ENCODE results near the gene CAV3. TPM values are rescaled to one million over a fixed set of nuclear protein-coding genes. Genes with fewer than 3 reads are reported as not detected.

The CAV3 gene
- total RNA-seq, 8 experiments from 2014 or later, result 0.25 to 0.77 (median 0.46) TPM; not detected in 4

GRCh38 chr3:8723612-8724011 lies 10.0 kb upstream of the CAV3 start:
- ATAC-seq (replicated peaks in 6 of 8), result no peak
- peaks cover 0 to 3% of the 10 kb centered on the region in 2 donors for H3K4me1 ChIP-seq (replicated peaks in 1 of 2)
- H3K27ac ChIP-seq, result no peak overlapping the region
- 40 to 100% (median 83%) methylated on average over 1 to 2 of the region's 3 CpGs; no CpG with 5 or more reads in 5 of the 10 experiments for WGBS, 10 experiments
- in situ Hi-C loops (cut with MboI; ENCODE audit: low pct_unique_long_range_greater_than_20kb in 2 of 9, low sequenced_read_pairs in 9 of 9, unreplicated experiment in 9 of 9), result no loop called here
- no peak overlapping the region for H3K4me3 ChIP-seq

GRCh38 chr3:8724108-8724752 lies 9.4 kb upstream of the CAV3 start:
- Histone ChIP-seq H3K27ac (no peak overlapping the region), H3K4me3 (no peak overlapping the region), H3K4me1 (replicated peaks in 1 of 2) (peaks cover 0 to 3% of the 10 kb centered on the region in 2 donors)
- 29 to 97% (median 80%) methylated on average over 1 to 3 of the region's 3 CpGs; no CpG with 5 or more reads in 2 of the 10 experiments for WGBS, 10 experiments
- ATAC-seq (replicated peaks in 6 of 8), result no peak
- in situ Hi-C loops (cut with MboI; ENCODE audit: low pct_unique_long_range_greater_than_20kb in 2 of 9, low sequenced_read_pairs in 9 of 9, unreplicated experiment in 9 of 9), result no loop called here

DNA sequence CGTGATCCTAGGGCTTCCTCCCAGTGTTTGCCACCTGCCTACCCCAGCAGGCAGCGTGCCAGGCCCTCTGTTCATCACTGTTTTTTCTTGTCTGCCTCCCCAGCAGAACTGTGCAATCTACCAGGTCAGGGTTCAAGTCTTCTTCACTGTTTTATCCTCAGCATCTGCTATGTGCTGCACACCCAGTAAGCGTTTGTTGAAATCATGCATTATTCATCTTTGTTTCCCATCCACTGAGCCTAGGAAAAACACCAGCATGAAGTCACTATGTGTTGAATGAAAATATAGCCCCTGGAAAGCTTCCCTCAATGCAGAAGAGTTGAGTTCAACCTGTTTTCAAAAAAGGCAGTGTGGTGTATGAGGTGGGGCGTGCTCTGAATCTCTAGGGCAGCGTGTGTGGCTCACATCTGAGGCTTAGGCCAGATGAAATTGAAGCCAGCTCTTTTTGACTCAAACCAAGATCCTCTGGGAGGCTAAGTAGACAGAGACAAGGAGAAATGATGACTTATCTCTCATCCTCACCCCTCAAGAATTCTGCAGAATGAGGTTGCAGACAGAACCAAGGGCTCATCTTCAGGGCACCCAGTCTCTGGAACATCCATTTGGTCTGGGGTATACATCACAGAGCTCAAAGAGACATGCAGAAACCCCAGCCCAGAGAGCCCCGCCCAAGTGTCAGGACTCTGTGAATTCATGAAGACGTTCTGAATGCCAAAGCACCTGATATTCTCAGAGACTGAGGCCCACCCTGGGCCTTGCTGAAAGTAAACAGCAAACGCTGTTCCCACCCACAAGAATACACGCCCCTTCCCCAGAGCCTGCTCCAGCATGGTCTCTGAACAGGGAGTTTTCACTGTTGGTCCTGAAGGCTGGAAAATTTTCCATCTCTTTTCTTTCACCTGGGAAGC lies 5.7 kb upstream of the CAV3 start:
- peak in 3 of 8 experiments; percentile 41 to 95 (median 90) for ATAC-seq (replicated peaks in 6 of 8)
- no peak overlapping the region for H3K27ac ChIP-seq
- H3K4me1 ChIP-seq (replicated peaks in 1 of 2), result peaks cover 0 to 6% of the 10 kb centered on the region in 2 donors
- 0 to 100% (median 61%) methylated on average over 1 to 9 of the region's 9 CpGs; no CpG with 5 or more reads in 2 of the 10 experiments for WGBS, 10 experiments
- in situ Hi-C loops (cut with MboI; ENCODE audit: low pct_unique_long_range_greater_than_20kb in 2 of 9, low sequenced_read_pairs in 9 of 9, unreplicated experiment in 9 of 9), result no loop called here
- H3K4me3 ChIP-seq, result no peak overlapping the region

GRCh38 chr3:8729479-8729878 lies 4.1 kb upstream of the CAV3 start:
- 63 to 100% (median 94%) methylated on average over 1 to 3 of the region's 3 CpGs; no CpG with 5 or more reads in 1 of the 10 experiments for WGBS, 10 experiments
- ATAC-seq (replicated peaks in 6 of 8), result no peak
- H3K4me1 ChIP-seq (replicated peaks in 1 of 2), result peaks cover 0 to 6% of the 10 kb centered on the region in 2 donors
- no peak overlapping the region for H3K27ac ChIP-seq
- in situ Hi-C loops (cut with MboI; ENCODE audit: low pct_unique_long_range_greater_than_20kb in 2 of 9, low sequenced_read_pairs in 9 of 9, unreplicated experiment in 9 of 9), result no loop called here
- no peak overlapping the region for H3K4me3 ChIP-seq

DNA sequence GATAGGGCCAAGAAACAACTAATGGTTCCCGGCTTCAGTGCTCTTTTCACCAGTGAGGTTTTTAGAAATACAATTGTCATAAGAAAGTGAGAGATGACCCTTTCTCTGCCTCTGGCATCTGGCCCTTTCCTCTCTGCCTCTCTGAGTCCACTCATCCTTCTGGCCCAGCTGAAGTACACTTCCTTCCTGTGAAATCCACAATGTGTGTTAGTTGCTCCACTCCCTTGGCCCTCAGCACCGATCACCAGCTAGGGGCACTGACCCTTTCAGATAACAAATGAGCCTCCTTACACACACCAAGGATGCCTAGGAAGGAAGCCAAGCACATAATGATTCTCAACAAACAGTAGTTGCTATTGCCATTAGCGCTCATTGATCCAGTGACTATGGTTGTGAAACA lies 2.9 kb upstream of the CAV3 start:
- ATAC-seq (replicated peaks in 6 of 8), result no peak
- Histone ChIP-seq H3K27ac (no peak overlapping the region), H3K4me3 (no peak overlapping the region), H3K4me1 (replicated peaks in 1 of 2) (peaks cover 0 to 6% of the 10 kb centered on the region in 2 donors)
- WGBS, 10 experiments, result 79 to 100% (median 94%) methylated on average over 1 to 2 of the region's 3 CpGs; no CpG with 5 or more reads in 5 of the 10 experiments
- in situ Hi-C loops (cut with MboI; ENCODE audit: low pct_unique_long_range_greater_than_20kb in 2 of 9, low sequenced_read_pairs in 9 of 9, unreplicated experiment in 9 of 9), result no loop called here

GRCh38 chr3:8732413-8732812 lies 1.2 kb upstream of the CAV3 start:
- 77 to 100% (median 95%) methylated on average over 1 to 4 of the region's 4 CpGs; no CpG with 5 or more reads in 3 of the 10 experiments for WGBS, 10 experiments
- no peak overlapping the region for H3K4me3 ChIP-seq
- ATAC-seq (replicated peaks in 6 of 8), result no peak
- H3K4me1 ChIP-seq (replicated peaks in 1 of 2), result peaks cover 0 to 6% of the 10 kb centered on the region in 2 donors
- H3K27ac ChIP-seq, result no peak overlapping the region
- in situ Hi-C loops (cut with MboI; ENCODE audit: low pct_unique_long_range_greater_than_20kb in 2 of 9, low sequenced_read_pairs in 9 of 9, unreplicated experiment in 9 of 9), result no loop called here

GRCh38 chr3:8734137-8734878 lies 706 bp downstream of the CAV3 start:
- WGBS, 10 experiments, result 81 to 100% (median 100%) methylated on average over 1 to 2 of the region's 19 CpGs; no CpG with 5 or more reads in 7 of the 10 experiments
- Histone ChIP-seq H3K4me1 (replicated peaks in 1 of 2) (peaks cover 0 to 3% of the 10 kb centered on the region in 2 donors), H3K27ac (no peak overlapping the region), H3K4me3 (no peak overlapping the region)
- no peak for ATAC-seq (replicated peaks in 6 of 8)
- in situ Hi-C loops (cut with MboI; ENCODE audit: low pct_unique_long_range_greater_than_20kb in 2 of 9, low sequenced_read_pairs in 9 of 9, unreplicated experiment in 9 of 9), result no loop called here

GRCh38 chr3:8734908-8735307 lies 1.3 kb downstream of the CAV3 start:
- Histone ChIP-seq H3K27ac (no peak overlapping the region), H3K4me1 (replicated peaks in 1 of 2) (peaks cover 0 to 3% of the 10 kb centered on the region in 2 donors), H3K4me3 (no peak overlapping the region)
- no peak for ATAC-seq (replicated peaks in 6 of 8)
- in situ Hi-C loops (cut with MboI; ENCODE audit: low pct_unique_long_range_greater_than_20kb in 2 of 9, low sequenced_read_pairs in 9 of 9, unreplicated experiment in 9 of 9), result no loop called here
- 100% methylated on average over 1 of the region's 1 CpG; no CpG with 5 or more reads in 4 of the 10 experiments for WGBS, 10 experiments

DNA sequence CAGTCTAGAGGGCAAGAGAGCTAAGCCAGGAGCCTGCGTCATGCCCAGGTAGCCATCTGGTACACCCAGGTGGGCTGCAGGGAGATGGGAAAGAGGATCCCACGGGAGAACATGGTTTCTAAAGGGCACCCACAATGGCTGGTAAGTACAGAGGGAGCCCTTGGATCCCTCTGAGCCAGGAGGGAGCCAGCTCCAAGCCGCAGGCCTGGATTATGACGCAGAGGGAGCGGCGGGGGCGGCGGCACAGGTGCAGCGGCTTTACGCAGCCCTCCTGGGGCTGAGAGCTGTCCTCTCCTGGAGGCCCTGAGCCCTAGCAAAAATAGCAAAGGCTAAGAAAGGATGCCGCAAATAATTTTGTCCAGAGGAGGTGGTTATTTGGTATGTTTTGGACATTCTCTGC lies 2.8 kb downstream of the CAV3 start:
- peaks cover 2% of the 10 kb centered on the region in 2 donors for H3K4me1 ChIP-seq (replicated peaks in 1 of 2)
- 48 to 100% (median 89%) methylated on average over 1 to 10 of the region's 11 CpGs; no CpG with 5 or more reads in 3 of the 10 experiments for WGBS, 10 experiments
- ATAC-seq (replicated peaks in 6 of 8), result no peak
- H3K4me3 ChIP-seq, result no peak overlapping the region
- H3K27ac ChIP-seq, result no peak overlapping the region
- in situ Hi-C loops (cut with MboI; ENCODE audit: low pct_unique_long_range_greater_than_20kb in 2 of 9, low sequenced_read_pairs in 9 of 9, unreplicated experiment in 9 of 9), result no loop called here

DNA sequence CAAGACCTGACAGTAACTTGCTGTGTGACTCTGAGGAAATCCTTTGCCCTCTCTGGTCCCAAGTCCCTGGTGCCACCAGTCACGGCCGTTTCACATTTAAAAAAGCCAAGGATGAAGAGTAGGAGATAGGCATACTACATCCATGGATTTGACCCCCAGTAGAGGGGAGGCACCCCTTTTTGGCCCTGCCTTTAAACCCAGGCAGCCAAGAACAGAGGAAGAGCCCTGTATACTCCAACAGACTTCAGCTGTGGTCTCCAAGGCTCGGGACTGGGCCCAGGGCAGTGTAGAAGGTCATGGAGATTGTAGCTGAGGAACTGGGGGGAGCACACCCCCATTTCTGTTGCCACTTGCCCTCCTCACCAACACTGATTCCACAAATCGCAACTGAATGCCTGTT lies 3.7 kb downstream of the CAV3 start:
- Histone ChIP-seq H3K4me1 (replicated peaks in 1 of 2) (peaks cover 9 to 10% of the 10 kb centered on the region in 2 donors), H3K27ac (no peak overlapping the region), H3K4me3 (no peak overlapping the region)
- in situ Hi-C loops (cut with MboI; ENCODE audit: low pct_unique_long_range_greater_than_20kb in 2 of 9, low sequenced_read_pairs in 9 of 9, unreplicated experiment in 9 of 9), result no loop called here
- WGBS, 10 experiments, result 54 to 100% (median 87%) methylated on average over 1 to 4 of the region's 4 CpGs; no CpG with 5 or more reads in 4 of the 10 experiments
- ATAC-seq (replicated peaks in 6 of 8), result no peak

- peaks cover 9 to 13% of the 10 kb centered on the region in 2 donors for H3K4me1 ChIP-seq (replicated peaks in 1 of 2)
- H3K4me3 ChIP-seq, result no peak overlapping the region
- no peak for ATAC-seq (replicated peaks in 6 of 8)
- in situ Hi-C loops (cut with MboI; ENCODE audit: low pct_unique_long_range_greater_than_20kb in 2 of 9, low sequenced_read_pairs in 9 of 9, unreplicated experiment in 9 of 9), result no loop called here
- no peak overlapping the region for H3K27ac ChIP-seq
Observed at GRCh38 chr3:8737823-8738222, 4.2 kb downstream of the CAV3 start.

- ATAC-seq (replicated peaks in 6 of 8), result no peak
- Histone ChIP-seq H3K27ac (no peak overlapping the region), H3K4me3 (no peak overlapping the region), H3K4me1 (replicated peaks in 1 of 2) (peaks cover 9 to 13% of the 10 kb centered on the region in 2 donors)
- WGBS, 10 experiments, result 0 to 100% (median 75%) methylated on average over 1 to 3 of the region's 3 CpGs; no CpG with 5 or more reads in 1 of the 10 experiments
- in situ Hi-C loops (cut with MboI; ENCODE audit: low pct_unique_long_range_greater_than_20kb in 2 of 9, low sequenced_read_pairs in 9 of 9, unreplicated experiment in 9 of 9), result no loop called here
Observed at GRCh38 chr3:8738639-8739038, 5.0 kb downstream of the CAV3 start.

Data from motor neuron (in vitro differentiated cells).